HG03460 (cell line): ENCODE measurements around the gene UNC45A.
"Not testable (repeated sequence)": the region's sequence is repeated elsewhere in the genome, so short reads cannot be mapped to it uniquely, and the experiment has no call there.

Experiments used
- ATAC-seq: cut with Tn5 transposase; IDR thresholded peaks from one replicate; pipeline ENCODE4 v1.9.1; 2021; ENCODE audit not compliant: unreplicated experiment

Gene UNC45A

GRCh38 chr15:90915808-90916440 is 19.2 kb upstream of the UNC45A start:
- ATAC-seq: no peak

GRCh38 chr15:90916461-90916860 is 18.6 kb upstream of the UNC45A start:
- no peak for ATAC-seq

GRCh38 chr15:90917569-90917968 is 17.5 kb upstream of the UNC45A start:
- ATAC-seq: no peak

GRCh38 chr15:90918034-90918788 is 16.9 kb upstream of the UNC45A start:
- no peak for ATAC-seq

- ATAC-seq: no peak
These were observed 16.2 kb upstream of the UNC45A start for GRCh38 chr15:90918835-90919234.

GRCh38 chr15:90921887-90922286 is 13.2 kb upstream of the UNC45A start:
- no peak for ATAC-seq

GRCh38 chr15:90922712-90923322 is 12.3 kb upstream of the UNC45A start:
- ATAC-seq: peak; percentile 49

GRCh38 chr15:90924375-90924774 is 10.7 kb upstream of the UNC45A start:
- peak; percentile 55 for ATAC-seq

- ATAC-seq: not testable (repeated sequence)
These were observed 8.3 kb upstream of the UNC45A start for GRCh38 chr15:90926766-90927165.

- ATAC-seq: not testable (repeated sequence)
These were observed 7.0 kb upstream of the UNC45A start for GRCh38 chr15:90928106-90928505.

- no peak for ATAC-seq
These were observed 5.7 kb upstream of the UNC45A start for GRCh38 chr15:90929246-90930019.

- ATAC-seq: no peak
These were observed 4.1 kb upstream of the UNC45A start for GRCh38 chr15:90930861-90931574.

- no peak for ATAC-seq
These were observed 3.6 kb upstream of the UNC45A start for GRCh38 chr15:90931575-90931827.

GRCh38 chr15:90931828-90932659 is 3.0 kb upstream of the UNC45A start, which contains the start of gene HDDC3:
HDDC3 (minus strand) TSS chr15:90932549; CDS start chr15:90932540, 9 bp downstream.
- peak; percentile 49 for ATAC-seq

GRCh38 chr15:90932660-90932991 is 2.5 kb upstream of the UNC45A start:
- ATAC-seq: no peak

- no peak for ATAC-seq
These were observed 1.8 kb upstream of the UNC45A start for GRCh38 chr15:90933301-90933700.

- ATAC-seq: peak; percentile 36
These were observed 683 bp upstream of the UNC45A start for GRCh38 chr15:90934256-90934948.

GRCh38 chr15:90936823-90937222 is 1.7 kb downstream of the UNC45A start:
- no peak for ATAC-seq

- no peak for ATAC-seq
These were observed 3.2 kb downstream of the UNC45A start for GRCh38 chr15:90938261-90938660.

- no peak for ATAC-seq
These were observed 4.7 kb downstream of the UNC45A start for GRCh38 chr15:90939756-90940155.
